H1 (cell line): ENCODE data around the gene CACNA1G. TPM values are rescaled to one million over a fixed set of nuclear protein-coding genes. Genes with fewer than 3 reads are reported as not detected.

Experiments
- CTCF ChIA-PET: fragments of 300-600 bp; sonication (Branson Sonifier 250); formaldehyde crosslinking; loops from one replicate; lab custom pipeline; 2021; ENCODE audit not compliant: partially characterized antibody; lab: Charles Lee
- POLR2A ChIA-PET: fragments of 300-600 bp; sonication (Branson Sonifier 250); formaldehyde crosslinking; loops from one replicate; lab custom pipeline; 2021; ENCODE audit warnings: inconsistent platforms; ENCODE audit not compliant: partially characterized antibody; lab: Charles Lee
- DNase-seq, 2 experiments: peaks; one replicate each; pipeline versions ENCODE4 v3.0.0 to v3.0.0-alpha.2; 2010 to 2022; ENCODE audit warnings: low spot score in 2 of 2, low read depth in 1 of 2, mixed read lengths in 1 of 2
- FAIRE-seq: peaks from 2 replicates; lab custom pipeline; 2011; peaks lifted over from hg19 to GRCh38; lab: Jason Lieb, UNC
- H2AFZ ChIP-seq: 2 replicates; pipeline ENCODE4 v1.8.1; 2012; ENCODE audit warnings: low read length, inconsistent platforms
- H2AK5ac ChIP-seq: 2 replicates; pipeline ENCODE4 v1.6.1; 2013; ENCODE audit warnings: low read depth, low read length
- H2BK120ac ChIP-seq: replicated peaks from 2 replicates; pipeline ENCODE3; 2013; ENCODE audit warnings: low read depth, low read length, inconsistent platforms
- H2BK12ac ChIP-seq: 2 replicates; pipeline ENCODE4 v1.6.1; 2013; ENCODE audit warnings: low read depth, low read length
- H2BK15ac ChIP-seq: 2 replicates; pipeline ENCODE4 v1.6.1; 2013; ENCODE audit warnings: low read length
- H2BK20ac ChIP-seq: 2 replicates; pipeline ENCODE4 v1.6.1; 2013; ENCODE audit warnings: low read length
- H2BK5ac ChIP-seq: 2 replicates; pipeline ENCODE4 v1.6.1; 2013; ENCODE audit warnings: low read depth, low read length
- H3K14ac ChIP-seq: 2 replicates; pipeline ENCODE4 v1.6.1; 2013; ENCODE audit warnings: inconsistent platforms; ENCODE audit not compliant: insufficient read length
- H3K18ac ChIP-seq: 2 replicates; pipeline ENCODE4 v1.6.1; 2013; ENCODE audit warnings: low read length; ENCODE audit errors: extremely low read depth
- H3K23ac ChIP-seq: 2 replicates; pipeline ENCODE4 v1.6.1; 2013; ENCODE audit warnings: inconsistent platforms; ENCODE audit not compliant: insufficient read length
- H3K23me2 ChIP-seq: 2 replicates; pipeline ENCODE4 v1.6.1; 2013; ENCODE audit warnings: low read depth, low read length
- H3K27ac ChIP-seq: 2 replicates; pipeline ENCODE4 v1.6.1; 2011; ENCODE audit warnings: low read depth, low read length, inconsistent platforms
- H3K27me3 ChIP-seq, 4 experiments: replicated peaks in 1 of 4; 1 replicate in 1 of 4; 2 replicates in 3 of 4; pipeline versions ENCODE4 v1.6.1 to v1.8.1; 2011 to 2013; ENCODE audit warnings: low read length in 3 of 4, mild to moderate bottlenecking in 3 of 4, inconsistent platforms in 2 of 4, mixed read lengths in 2 of 4, moderate library complexity in 1 of 4; ENCODE audit not compliant: control insufficient read depth in 3 of 4, insufficient read depth in 3 of 4; ENCODE audit errors: extremely low read depth in 1 of 4
- H3K36me3 ChIP-seq, 4 experiments: 2 replicates each; pipeline versions ENCODE4 v1.6.1 to v1.8.1; 2011 to 2013; ENCODE audit warnings: mild to moderate bottlenecking in 4 of 4, low read length in 3 of 4, moderate library complexity in 2 of 4, control low read depth in 1 of 4, inconsistent platforms in 1 of 4; ENCODE audit not compliant: insufficient read depth in 4 of 4, control insufficient read depth in 2 of 4
- H3K4ac ChIP-seq: replicated peaks from 2 replicates; pipeline ENCODE3; 2013; ENCODE audit warnings: low read length, low read depth, mixed read lengths, inconsistent platforms; ENCODE audit not compliant: insufficient read length
- H3K4me1 ChIP-seq, 4 experiments: replicated peaks in 1 of 4; 1 replicate in 1 of 4; 2 replicates in 3 of 4; pipeline versions ENCODE4 v1.6.1 to v1.8.1; 2011 to 2013; ENCODE audit warnings: low read length in 3 of 4, inconsistent platforms in 2 of 4, mixed read lengths in 1 of 4; ENCODE audit not compliant: insufficient read depth in 4 of 4, control insufficient read depth in 3 of 4
- H3K4me2 ChIP-seq, 2 experiments: 2 replicates each; pipeline versions ENCODE4 v1.6.1 to v1.8.1; 2011 to 2013; ENCODE audit warnings: low read depth in 2 of 2, low read length in 2 of 2, control low read depth in 1 of 2, inconsistent platforms in 1 of 2, mild to moderate bottlenecking in 1 of 2; ENCODE audit not compliant: insufficient read depth in 1 of 2
- H3K4me3 ChIP-seq, 4 experiments: fragments of 200-600, 300-600 bp in 1 of 4; sonication (generic), shearing (Covaris generic), sonication (Bioruptor Twin) in 1 of 4; 2 replicates each; pipeline versions ENCODE4 v1.5.1 to v1.8.1; 2011 to 2016; ENCODE audit warnings: low read length in 4 of 4, low read depth in 3 of 4, control low read depth in 2 of 4, inconsistent platforms in 2 of 4, mild to moderate bottlenecking in 2 of 4, mixed read lengths in 1 of 4, moderate library complexity in 1 of 4; ENCODE audit not compliant: insufficient read depth in 2 of 4; ENCODE audit errors: extremely low read depth in 1 of 4
- H3K56ac ChIP-seq: replicated peaks from 2 replicates; pipeline ENCODE3; 2013; ENCODE audit warnings: low read depth, mild to moderate bottlenecking, mixed read lengths, low read length, inconsistent platforms; ENCODE audit not compliant: insufficient read length
- H3K79me1 ChIP-seq: 2 replicates; pipeline ENCODE4 v1.6.1; 2013; ENCODE audit warnings: low read depth, low read length, control low read depth
- H3K79me2 ChIP-seq, 2 experiments: 2 replicates each; pipeline versions ENCODE4 v1.6.1 to v1.8.1; 2012 to 2013; ENCODE audit warnings: low read length in 2 of 2, mild to moderate bottlenecking in 2 of 2, inconsistent platforms in 1 of 2; ENCODE audit not compliant: insufficient read depth in 2 of 2, control insufficient read depth in 1 of 2
- H3K9ac ChIP-seq, 4 experiments: replicated peaks in 1 of 4; 1 replicate in 1 of 4; 2 replicates in 3 of 4; pipeline versions ENCODE4 v1.6.1 to v1.8.1; 2011 to 2013; ENCODE audit warnings: low read depth in 3 of 4, low read length in 3 of 4, control low read depth in 2 of 4, mild to moderate bottlenecking in 2 of 4, moderate library complexity in 2 of 4, inconsistent platforms in 1 of 4; ENCODE audit errors: extremely low read depth in 1 of 4
- H3K9me3 ChIP-seq, 2 experiments: 2 replicates each; pipeline versions ENCODE4 v1.6.1 to v1.8.1; 2012 to 2013; ENCODE audit warnings: mild to moderate bottlenecking in 2 of 2, moderate library complexity in 2 of 2, control low read depth in 1 of 2, inconsistent platforms in 1 of 2, low read depth in 1 of 2, low read length in 1 of 2, mixed read lengths in 1 of 2; ENCODE audit not compliant: insufficient read depth in 2 of 2
- H4K20me1 ChIP-seq, 2 experiments: replicated peaks in 1 of 2; 2 replicates each; pipeline versions ENCODE3 to v1.8.1; 2011 to 2013; ENCODE audit warnings: inconsistent platforms in 2 of 2, low read length in 2 of 2, mild to moderate bottlenecking in 1 of 2; ENCODE audit not compliant: insufficient read depth in 2 of 2, control insufficient read depth in 1 of 2
- H4K5ac ChIP-seq: 2 replicates; pipeline ENCODE4 v1.6.1; 2013; ENCODE audit warnings: low read length, low read depth, mixed read lengths, inconsistent platforms; ENCODE audit not compliant: insufficient read length
- H4K8ac ChIP-seq: 2 replicates; pipeline ENCODE4 v1.8.0; 2013; ENCODE audit warnings: mild to moderate bottlenecking, moderate library complexity, low read length, inconsistent platforms; ENCODE audit not compliant: insufficient read depth; ENCODE audit errors: extremely low read depth
- H4K91ac ChIP-seq: replicated peaks from 2 replicates; pipeline ENCODE3; 2013; ENCODE audit warnings: low read length, mixed read lengths, inconsistent platforms; ENCODE audit not compliant: insufficient read length
- BACH1 ChIP-seq: IDR thresholded peaks from 2 replicates; pipeline ENCODE4 v1.6.1; 2012; ENCODE audit warnings: low read length, improper control_type of control experiment
- CHD2 ChIP-seq: IDR thresholded peaks from 2 replicates; pipeline ENCODE4 v1.6.1; 2012; ENCODE audit warnings: low read length, improper control_type of control experiment
- KDM1A ChIP-seq: fragments of 200-600, 300-600 bp; sonication (generic); IDR thresholded peaks from 2 replicates; pipeline ENCODE4 v1.7.1; 2016; ENCODE audit warnings: mild to moderate bottlenecking, low read length, borderline replicate concordance
- RBBP5 ChIP-seq: IDR thresholded peaks from 2 replicates; pipeline ENCODE4 v1.7.1; 2012; ENCODE audit warnings: low read depth, mild to moderate bottlenecking, inconsistent platforms, low read length, moderate library complexity, borderline replicate concordance
- SIN3A ChIP-seq, 2 experiments: IDR thresholded peaks in 1 of 2; conservative IDR thresholded peaks in 1 of 2; 2 replicates each; pipeline ENCODE4 v1.6.1; 2011 to 2012; ENCODE audit warnings: low read length in 2 of 2, improper control_type of control experiment in 1 of 2, low read depth in 1 of 2, mild to moderate bottlenecking in 1 of 2
- WGBS, 2 experiments: shearing (Covaris generic) in 1 of 2; methylation state at CpG; one replicate each; pipeline versions ENCODE4 v1.1.6 to v1.1.7; 2013 to 2015; ENCODE audit warnings: low lambda C conversion rate in 2 of 2, mixed read lengths in 2 of 2, inconsistent platforms in 1 of 2, low coverage in 1 of 2, missing lambda C conversion rate in 1 of 2; ENCODE audit not compliant: insufficient replicate concordance in 2 of 2, insufficient coverage in 1 of 2, insufficient read length in 1 of 2; ENCODE audit errors: extremely low coverage in 1 of 2, missing lambda C conversion rate in 1 of 2; 5-methylcytosine and 5-hydroxymethylcytosine counted together
- polyA plus RNA-seq, 7 experiments: library from polyadenylated mRNA; depleted of rRNA in 3 of 7; stranded (reverse) in 5 of 7; unstranded in 2 of 7; fragments of >200 nt in 5 of 7; fragments of 200-250 nt in 2 of 7; gene quantifications; 1 replicate in 5 of 7; 2 replicates in 1 of 7; 4 replicates in 1 of 7; pipeline versions ENCODE4 v1.2.1 to v1.2.3, GENCODE V29; 2011 to 2013; ENCODE audit warnings: missing spikeins in 2 of 7, mixed read lengths in 2 of 7
- total RNA-seq: library from RNA; stranded (reverse); fragmentation: NEBNext Ultra II Directional; extraction: Animal tissue kit (Norgen Biotek cat#: 25700); gene quantifications from 2 replicates; pipeline ENCODE4 v1.2.1, GENCODE V29; 2021

CACNA1G gene
- total and polyA plus RNA-seq, 2 of the 8 experiments (the other 6 are each of a cell fraction or from before 2014, with no cell fraction given): 2.9 to 4.9 TPM

GRCh38 chr17:50558091-50558490, 2.4 kb upstream of the CACNA1G start:
- DNase-seq (no peak), FAIRE-seq (no peak)
- H4K20me1 ChIP-seq: peaks cover 0 to 2% of the 10 kb centered on the region in 2 experiments
- no peak overlapping the region for H2BK15ac ChIP-seq
- peak overlapping the region; percentile 75 to 91; a peak in 3 of 4 replicates for H3K4me2 ChIP-seq
- H4K91ac ChIP-seq: no peak overlapping the region
- H3K27ac ChIP-seq: no peak overlapping the region
- H3K18ac ChIP-seq: no peak overlapping the region
- no peaks in the 10 kb centered on the region for H3K36me3 ChIP-seq
- ChIA-PET CTCF (interaction anchor here (1.9 to 12.4 kb wide), 4 partner anchors 62 to 138 kb away, joined by 4 to 112 read pairs (median 29); no protein-coding TSS in a partner anchor), POLR2A (interaction anchor here (1.4 kb wide), 1 partner anchor 10 kb away, joined by 5 read pairs; the partner anchor contains the start of gene SPATA20)
- H2BK12ac ChIP-seq: 0 out of 2 replicates have a peak overlapping the region, but pooled peaks have one; percentile 62
- H4K5ac ChIP-seq: no peak overlapping the region
- TF ChIP-seq RBBP5 (no peak), SIN3A (conservative IDR thresholded peaks at IDR 0.05 in 1 of 2, IDR thresholded peaks at IDR 0.05 in 1 of 2; ENCODE audit: low read depth in 1 of 2, low read length in 2 of 2) (peak in 1 of 2 experiments; percentile 15; a peak in 1 of 4 replicates), KDM1A (no peak), CHD2 (no peak), BACH1 (no peak)
- H3K27me3 ChIP-seq: peaks cover 17 to 50% (median 41%) of the 10 kb centered on the region in 4 experiments
- peak overlapping the region in 1 of 4 experiments; percentile 63; a peak in 2 of 8 replicates for H3K4me3 ChIP-seq
- peaks cover 0 to 18% (median 10%) of the 10 kb centered on the region in 4 experiments; a peak in 6 of 7 replicates for H3K4me1 ChIP-seq
- WGBS, 2 experiments: 51% methylated on average over 4 of the region's 4 CpGs; no CpG with 5 or more reads in 1 of the 2 experiments
- H3K23me2 ChIP-seq: peaks cover 17% of the 10 kb centered on the region; the same call in 1 of the 2 replicates
- no peaks in the 10 kb centered on the region for H3K79me1 ChIP-seq
- H3K23ac ChIP-seq: no peak overlapping the region
- H2AK5ac ChIP-seq: no peak overlapping the region
- H3K4ac ChIP-seq: no peak overlapping the region
- no peaks in the 10 kb centered on the region for H3K79me2 ChIP-seq
- H2BK20ac ChIP-seq: no peak overlapping the region; the same call in 1 of the 2 replicates
- no peak overlapping the region for H4K8ac ChIP-seq
- no peaks in the 10 kb centered on the region for H3K9me3 ChIP-seq
- no peak overlapping the region for H2BK120ac ChIP-seq
- no peak overlapping the region for H3K14ac ChIP-seq
- no peak overlapping the region for H3K56ac ChIP-seq
- H3K9ac ChIP-seq: no peak overlapping the region
- no peak overlapping the region for H2BK5ac ChIP-seq
- no peak overlapping the region for H2AFZ ChIP-seq
